ENCODE measurements around the gene NUDT7. TPM values are rescaled to one million over a fixed set of nuclear protein-coding genes. Genes with fewer than 3 reads are reported as not detected.

The NUDT7 gene
- total RNA-seq, 4 donors from 2014 or later: 2.3 to 10.1 (median 6.3) TPM

DNA sequence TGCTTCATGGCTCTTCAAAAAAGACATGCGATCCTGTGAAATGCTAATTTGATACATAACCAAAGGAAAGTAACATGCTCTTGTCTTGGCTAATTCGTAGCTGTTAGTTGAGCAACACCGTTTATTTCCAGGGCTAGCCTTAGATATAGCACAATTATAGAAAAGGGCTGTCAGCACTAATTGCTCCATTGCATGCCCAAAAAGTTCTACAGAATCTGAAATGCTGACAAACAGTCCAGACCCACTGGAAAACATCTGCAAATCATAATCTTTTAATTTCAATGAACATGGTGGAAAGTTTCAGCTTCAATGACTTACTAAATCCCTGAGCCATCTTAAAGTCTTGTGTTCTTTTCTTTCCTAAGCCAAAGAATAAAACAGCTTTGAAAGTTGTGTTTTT is 42.9 kb upstream of the NUDT7 start:
- H3K36me3 ChIP-seq: no peaks in the 10 kb centered on the region
- WGBS, 2 donors: 37 to 55% methylated on average over 3 of the region's 3 CpGs
- H3K27me3 ChIP-seq: peaks cover 0 to 7% (median 0%) of the 10 kb centered on the region in 4 donors
- H3K9me3 ChIP-seq: no peaks in the 10 kb centered on the region
- no peaks in the 10 kb centered on the region for H3K4me1 ChIP-seq
- TF ChIP-seq POLR2A (IDR thresholded peaks at IDR 0.05): no peak
- TF ChIP-seq, protein P1, sequence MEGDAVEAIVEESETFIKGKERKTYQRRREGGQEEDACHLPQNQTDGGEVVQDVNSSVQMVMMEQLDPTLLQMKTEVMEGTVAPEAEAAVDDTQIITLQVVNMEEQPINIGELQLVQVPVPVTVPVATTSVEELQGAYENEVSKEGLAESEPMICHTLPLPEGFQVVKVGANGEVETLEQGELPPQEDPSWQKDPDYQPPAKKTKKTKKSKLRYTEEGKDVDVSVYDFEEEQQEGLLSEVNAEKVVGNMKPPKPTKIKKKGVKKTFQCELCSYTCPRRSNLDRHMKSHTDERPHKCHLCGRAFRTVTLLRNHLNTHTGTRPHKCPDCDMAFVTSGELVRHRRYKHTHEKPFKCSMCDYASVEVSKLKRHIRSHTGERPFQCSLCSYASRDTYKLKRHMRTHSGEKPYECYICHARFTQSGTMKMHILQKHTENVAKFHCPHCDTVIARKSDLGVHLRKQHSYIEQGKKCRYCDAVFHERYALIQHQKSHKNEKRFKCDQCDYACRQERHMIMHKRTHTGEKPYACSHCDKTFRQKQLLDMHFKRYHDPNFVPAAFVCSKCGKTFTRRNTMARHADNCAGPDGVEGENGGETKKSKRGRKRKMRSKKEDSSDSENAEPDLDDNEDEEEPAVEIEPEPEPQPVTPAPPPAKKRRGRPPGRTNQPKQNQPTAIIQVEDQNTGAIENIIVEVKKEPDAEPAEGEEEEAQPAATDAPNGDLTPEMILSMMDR (IDR thresholded peaks at IDR 0.05): no peak
- no peak for DNase-seq
- no peak overlapping the region for H3K27ac ChIP-seq
- no peak overlapping the region for H3K4me3 ChIP-seq
- intact Hi-C loops (cut with DNase I): loop anchor here (5.0 kb wide), 1 partner anchor 293 kb away; no protein-coding TSS in a partner anchor

DNA sequence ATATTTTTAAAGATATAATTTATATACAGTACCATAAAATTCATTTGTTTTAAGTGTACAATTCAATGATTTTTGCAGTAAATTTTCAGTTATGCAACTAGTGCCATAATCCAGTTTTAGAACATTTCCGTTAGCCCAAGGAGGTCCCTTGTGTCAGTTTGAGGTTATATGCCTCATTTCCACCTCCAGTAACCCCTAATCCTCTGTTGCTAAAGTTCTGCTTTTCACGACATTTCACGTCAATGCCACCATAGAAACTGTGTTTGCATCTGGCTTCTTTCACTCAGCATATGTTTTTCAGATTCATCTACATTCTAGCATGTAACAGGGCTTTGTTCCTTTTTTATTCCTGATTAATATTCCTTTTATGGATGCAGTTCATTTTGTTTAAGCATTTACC is 42.4 kb upstream of the NUDT7 start:
- no peak for TF ChIP-seq POLR2A (IDR thresholded peaks at IDR 0.05)
- TF ChIP-seq, protein P1 (IDR thresholded peaks at IDR 0.05): no peak
- Histone ChIP-seq H3K27me3 (peaks cover 0 to 7% (median 0%) of the 10 kb centered on the region in 4 donors), H3K4me1 (no peaks in the 10 kb centered on the region), H3K27ac (no peak overlapping the region), H3K4me3 (no peak overlapping the region), H3K9me3 (no peaks in the 10 kb centered on the region), H3K36me3 (no peaks in the 10 kb centered on the region)
- no peak for DNase-seq
- intact Hi-C loops (cut with DNase I): loop anchor here (5.0 kb wide), 1 partner anchor 292 kb away; no protein-coding TSS in a partner anchor
- WGBS, 2 donors: 21 to 35% methylated on average over 3 of the region's 3 CpGs

DNA sequence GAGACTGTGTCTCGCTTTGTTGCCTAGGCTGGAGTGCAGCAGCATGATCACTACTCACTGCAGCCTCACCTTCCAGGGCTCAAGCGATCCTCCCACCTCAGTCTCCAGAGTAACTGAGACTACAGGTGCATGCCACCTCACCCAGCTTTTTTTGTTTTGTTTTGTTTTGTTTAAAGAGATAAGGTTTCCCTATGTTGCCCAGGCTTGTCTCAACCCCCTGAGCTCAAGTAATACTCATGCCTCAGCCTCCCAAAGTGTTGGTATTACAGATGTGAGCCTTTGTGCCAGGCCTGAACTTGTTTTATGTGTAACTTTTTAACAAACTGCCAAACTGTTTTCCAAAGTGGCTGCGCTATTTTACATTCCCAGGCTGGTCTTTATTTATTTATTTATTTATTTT is 41.8 kb upstream of the NUDT7 start:
- no peak overlapping the region for H3K4me3 ChIP-seq
- intact Hi-C loops (cut with DNase I): no loop called here
- DNase-seq: no peak
- no peaks in the 10 kb centered on the region for H3K36me3 ChIP-seq
- TF ChIP-seq, protein P1 (IDR thresholded peaks at IDR 0.05): no peak
- TF ChIP-seq POLR2A (IDR thresholded peaks at IDR 0.05): no peak
- no peaks in the 10 kb centered on the region for H3K9me3 ChIP-seq
- 80 to 88% methylated on average over 3 of the region's 3 CpGs for WGBS, 2 donors
- H3K27ac ChIP-seq: no peak overlapping the region
- H3K27me3 ChIP-seq: peaks cover 0 to 7% (median 0%) of the 10 kb centered on the region in 4 donors
- no peaks in the 10 kb centered on the region for H3K4me1 ChIP-seq

DNA sequence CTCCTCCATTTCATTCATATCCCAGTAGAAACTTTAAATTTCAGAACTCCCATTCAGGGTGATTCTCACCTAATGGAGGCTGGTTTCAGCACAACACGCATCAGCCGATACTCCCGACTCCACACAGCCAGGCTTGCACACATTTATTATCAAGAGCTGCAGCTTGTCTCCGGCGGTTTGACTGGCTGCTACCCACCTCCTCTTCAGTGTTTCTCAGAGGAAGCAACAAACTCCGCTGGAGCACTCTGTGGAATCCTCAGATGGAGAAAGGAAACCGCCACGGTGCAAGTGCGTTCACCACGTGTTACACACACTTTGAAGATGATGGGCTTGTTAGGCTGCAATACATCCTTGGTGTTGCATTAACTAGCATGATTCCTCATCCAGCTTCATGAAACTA is 39.7 kb upstream of the NUDT7 start:
- Histone ChIP-seq H3K36me3 (no peaks in the 10 kb centered on the region), H3K4me3 (no peak overlapping the region), H3K27me3 (no peaks in the 10 kb centered on the region), H3K4me1 (no peaks in the 10 kb centered on the region), H3K27ac (no peak overlapping the region), H3K9me3 (no peaks in the 10 kb centered on the region)
- WGBS, 2 donors: 88 to 92% methylated on average over 7 to 9 of the region's 10 CpGs
- intact Hi-C loops (cut with DNase I): no loop called here
- TF ChIP-seq, protein P1 (IDR thresholded peaks at IDR 0.05): no peak
- TF ChIP-seq POLR2A (IDR thresholded peaks at IDR 0.05): no peak
- no peak for DNase-seq

DNA sequence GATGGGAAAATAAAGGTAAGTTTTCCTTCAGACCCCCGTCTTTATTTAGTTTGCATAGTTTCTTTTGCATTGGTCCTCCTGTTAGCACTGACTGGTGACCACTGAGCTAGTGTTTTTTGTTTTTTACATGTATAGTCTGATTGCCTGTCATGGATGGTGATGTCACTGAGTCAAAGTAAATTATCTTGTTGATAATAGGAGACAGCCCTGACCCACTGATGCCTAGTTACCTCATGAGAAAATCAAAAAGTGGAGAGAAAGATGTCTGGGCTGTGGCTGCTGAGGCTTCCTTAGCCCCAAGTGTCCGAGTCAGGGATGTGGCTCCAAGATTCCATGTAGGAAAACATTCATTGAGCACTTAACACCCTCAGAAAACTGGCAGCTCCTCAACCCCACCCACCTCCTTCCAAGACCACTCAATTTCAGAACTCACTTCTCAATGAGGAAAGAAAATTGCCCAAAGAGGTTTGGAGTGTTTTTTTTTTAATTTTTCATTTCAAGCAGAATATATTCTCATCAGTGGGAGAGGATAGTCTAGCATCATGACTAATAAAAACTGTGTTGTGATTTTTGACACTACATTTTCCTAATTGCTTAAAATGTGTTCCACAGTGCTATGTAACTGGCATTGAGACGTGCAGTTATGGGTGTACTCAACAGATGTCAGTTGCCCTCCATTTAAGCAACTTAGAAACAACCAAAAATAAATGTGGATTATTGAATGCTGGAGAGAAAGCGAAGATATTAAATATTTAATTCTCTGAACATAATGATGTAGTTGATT is 38.7 kb upstream of the NUDT7 start:
- no peaks in the 10 kb centered on the region for H3K4me1 ChIP-seq
- no peaks in the 10 kb centered on the region for H3K36me3 ChIP-seq
- DNase-seq: no peak
- 58 to 64% methylated on average over 4 of the region's 4 CpGs for WGBS, 2 donors
- H3K27me3 ChIP-seq: no peaks in the 10 kb centered on the region
- no peak overlapping the region for H3K27ac ChIP-seq
- intact Hi-C loops (cut with DNase I): no loop called here
- H3K9me3 ChIP-seq: no peaks in the 10 kb centered on the region
- H3K4me3 ChIP-seq: no peak overlapping the region
- no peak for TF ChIP-seq POLR2A (IDR thresholded peaks at IDR 0.05)
- TF ChIP-seq, protein P1 (IDR thresholded peaks at IDR 0.05): no peak

Measured in esophagus squamous epithelium (tissue), 5 donors.